Mucosa of stomach (tissue), 1 donor: ENCODE results near the gene UCMA.

Source experiments
- H3K27me3 ChIP-seq: one replicate; pipeline ENCODE4 v1.7.0; 2013; ENCODE audit warnings: mild to moderate bottlenecking, low read length; ENCODE audit not compliant: control insufficient read depth, insufficient read depth
- H3K36me3 ChIP-seq: one replicate; pipeline ENCODE4 v1.7.0; 2013; ENCODE audit warnings: low read length; ENCODE audit not compliant: control insufficient read depth, insufficient read depth
- H3K4me1 ChIP-seq: one replicate; pipeline ENCODE4 v1.7.0; 2013; ENCODE audit warnings: mild to moderate bottlenecking, low read length; ENCODE audit not compliant: control insufficient read depth, insufficient read depth
- H3K4me3 ChIP-seq: one replicate; pipeline ENCODE4 v1.7.0; 2013; ENCODE audit warnings: low read length
- H3K9ac ChIP-seq: one replicate; pipeline ENCODE4 v1.7.0; 2013; ENCODE audit warnings: mild to moderate bottlenecking, low read length, moderate library complexity
- H3K9me3 ChIP-seq: one replicate; pipeline ENCODE4 v1.7.0; 2013; ENCODE audit warnings: mild to moderate bottlenecking, low read length, moderate library complexity; ENCODE audit not compliant: control insufficient read depth
- donor health status: Pancreatic carcinoma.

Gene UCMA

DNA sequence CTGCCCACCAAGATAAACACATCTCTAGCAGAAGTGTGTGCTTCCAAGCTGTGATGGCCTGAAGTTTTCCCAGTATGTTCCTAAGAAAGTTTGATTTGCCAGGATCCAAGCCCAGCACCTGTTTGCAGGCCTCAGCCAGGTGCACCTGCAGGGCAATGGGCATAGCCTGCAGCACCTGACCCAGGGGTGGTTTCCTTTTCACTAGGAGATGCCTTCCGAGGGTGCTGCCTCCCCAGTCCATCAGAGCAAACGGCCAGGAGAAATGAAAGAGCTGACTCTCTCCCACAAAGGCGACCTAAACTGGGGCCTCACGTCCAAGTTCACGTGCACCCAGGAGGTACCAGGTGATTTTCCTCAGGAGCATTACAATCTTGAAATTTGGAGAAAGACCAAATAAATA lies 7.1 kb downstream of the UCMA start:
- peaks cover 3% of the 10 kb centered on the region for H3K27me3 ChIP-seq
- H3K36me3 ChIP-seq: no peaks in the 10 kb centered on the region
- no peak overlapping the region for H3K4me3 ChIP-seq

DNA sequence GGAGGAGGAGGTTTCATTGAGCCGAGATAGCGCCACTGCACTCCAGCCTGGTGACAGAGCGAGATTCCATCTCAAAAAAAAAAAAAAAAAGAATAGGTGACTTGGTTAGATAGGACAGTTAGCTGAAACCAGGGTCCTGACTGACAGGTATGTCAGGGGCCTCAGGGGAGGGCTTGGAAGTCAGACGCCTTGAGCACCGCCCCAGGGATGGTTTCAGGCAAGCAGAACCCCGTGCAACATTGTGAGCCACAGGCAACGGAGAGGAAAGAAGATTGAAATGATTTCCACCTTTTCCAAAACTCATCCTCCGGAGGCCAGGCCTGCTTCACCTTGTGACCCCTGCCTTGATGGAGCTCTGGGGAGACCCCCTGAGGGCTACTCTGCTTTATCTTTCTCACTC lies 8.6 kb downstream of the UCMA start:
- Histone ChIP-seq H3K9me3 (no peaks in the 10 kb centered on the region), H3K4me1 (no peaks in the 10 kb centered on the region), H3K4me3 (no peak overlapping the region), H3K36me3 (no peaks in the 10 kb centered on the region), H3K27me3 (no peaks in the 10 kb centered on the region), H3K9ac (no peak overlapping the region)

More for the DNA sequence above, 7.1 kb downstream of the UCMA start:
- H3K9me3 ChIP-seq: no peaks in the 10 kb centered on the region
- H3K4me1 ChIP-seq: no peaks in the 10 kb centered on the region
- no peak overlapping the region for H3K9ac ChIP-seq

DNA sequence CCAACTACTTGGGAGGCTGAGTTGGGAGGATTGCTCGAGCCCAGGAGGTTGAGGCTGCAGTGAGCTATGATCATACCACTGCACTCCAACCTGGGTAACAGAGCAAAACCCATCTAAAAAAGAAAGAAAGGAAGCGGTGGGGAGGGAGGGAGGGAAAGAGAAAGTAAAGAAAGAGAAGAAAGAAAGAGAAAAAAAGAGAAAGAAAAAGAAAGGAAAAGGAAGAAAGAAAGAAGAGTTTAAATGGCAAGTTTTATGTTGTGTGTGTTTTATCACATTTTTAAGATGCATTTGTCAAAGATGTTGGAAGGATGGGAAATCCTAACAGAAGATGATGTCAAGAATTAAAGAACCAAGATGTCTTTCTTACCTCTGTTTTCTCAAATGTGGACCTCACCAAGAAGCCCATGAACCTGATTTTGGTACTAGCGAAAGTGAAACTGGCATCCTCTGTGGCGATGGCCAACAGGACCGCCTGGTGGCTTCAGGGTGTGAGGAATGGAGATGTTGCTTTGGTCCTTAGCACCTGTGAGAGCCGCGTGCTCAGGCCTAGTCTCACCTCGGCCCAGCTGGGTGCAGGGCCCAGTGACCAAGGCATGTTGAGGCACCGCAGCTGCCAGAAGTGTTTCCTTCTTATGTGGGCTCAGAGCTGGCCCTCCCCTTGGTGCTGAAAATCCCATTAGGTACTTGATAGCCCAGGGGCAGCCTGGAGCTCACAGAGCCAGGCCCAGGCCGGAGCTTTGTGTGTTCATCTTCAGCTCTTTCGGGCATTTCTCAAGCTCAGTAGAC lies 9.8 kb downstream of the UCMA start:
- Histone ChIP-seq H3K9me3 (no peaks in the 10 kb centered on the region), H3K9ac (no peak overlapping the region), H3K36me3 (no peaks in the 10 kb centered on the region), H3K4me1 (peaks cover 3% of the 10 kb centered on the region), H3K27me3 (no peaks in the 10 kb centered on the region), H3K4me3 (no peak overlapping the region)

DNA sequence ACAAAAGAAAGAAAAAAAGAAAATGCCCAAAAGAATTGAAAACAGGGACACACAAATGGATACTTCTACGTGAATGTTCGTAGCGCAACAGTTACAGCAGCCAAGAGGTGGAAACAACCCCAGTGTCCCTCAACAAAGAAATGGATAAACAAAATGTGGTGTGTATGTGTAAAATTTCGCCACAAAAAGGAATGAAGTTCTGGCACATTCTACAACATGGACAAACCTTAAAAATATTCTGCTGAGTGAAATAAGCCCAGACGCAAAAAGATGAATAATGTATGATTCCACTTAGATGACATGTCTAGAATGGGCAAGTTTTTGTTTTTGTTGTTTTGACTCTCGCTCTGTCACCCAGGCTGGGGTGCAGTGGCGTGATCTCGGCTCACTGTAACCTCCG lies 10.9 kb downstream of the UCMA start:
- H3K9ac ChIP-seq: no peak overlapping the region
- peaks cover 3% of the 10 kb centered on the region for H3K4me1 ChIP-seq
- no peaks in the 10 kb centered on the region for H3K36me3 ChIP-seq
- no peaks in the 10 kb centered on the region for H3K27me3 ChIP-seq
- no peak overlapping the region for H3K4me3 ChIP-seq
- H3K9me3 ChIP-seq: no peaks in the 10 kb centered on the region

DNA sequence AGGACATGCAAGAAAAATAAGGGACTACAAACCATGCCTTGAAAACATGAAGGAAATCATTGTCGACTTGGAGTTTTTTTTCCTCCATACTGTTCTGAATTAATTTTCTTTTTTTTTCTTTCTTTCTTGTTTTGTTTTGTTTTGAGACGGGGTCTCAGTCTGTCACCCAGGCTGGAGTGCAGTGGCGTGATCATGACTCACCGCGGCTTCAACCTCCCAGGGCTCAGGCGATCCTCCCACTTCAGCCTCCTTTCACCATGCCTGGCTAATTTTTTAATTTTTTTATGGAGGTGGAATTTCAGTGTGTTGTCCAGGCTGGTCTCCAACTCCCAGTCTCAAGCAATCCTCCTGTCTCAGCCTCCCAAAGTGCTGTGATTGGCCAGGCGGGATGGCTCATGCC lies 11.6 kb downstream of the UCMA start:
- no peaks in the 10 kb centered on the region for H3K27me3 ChIP-seq
- no peak overlapping the region for H3K4me3 ChIP-seq
- peaks cover 3% of the 10 kb centered on the region for H3K4me1 ChIP-seq
- no peak overlapping the region for H3K9ac ChIP-seq
- H3K36me3 ChIP-seq: no peaks in the 10 kb centered on the region
- H3K9me3 ChIP-seq: no peaks in the 10 kb centered on the region

DNA sequence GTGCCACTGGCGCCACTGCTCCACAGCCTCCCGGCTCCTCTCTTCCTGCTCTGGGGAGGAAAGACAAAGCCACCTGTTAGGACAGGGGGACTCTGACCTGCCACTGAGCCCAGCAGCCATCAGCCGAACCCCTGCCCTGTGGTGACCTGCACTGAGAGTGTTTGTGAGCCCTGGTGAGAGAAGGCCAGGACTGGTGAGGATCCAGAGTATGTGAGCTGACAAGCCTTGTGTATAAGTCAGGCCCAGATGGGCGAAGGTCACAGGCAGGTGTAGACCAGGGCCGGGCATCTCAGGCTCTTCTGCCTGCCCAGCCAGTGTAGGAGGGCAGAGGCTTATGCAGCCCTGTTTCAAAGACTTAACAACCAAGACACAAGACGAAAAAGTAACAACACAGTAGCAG lies 12.0 kb downstream of the UCMA start:
- Histone ChIP-seq H3K27me3 (no peaks in the 10 kb centered on the region), H3K9me3 (no peaks in the 10 kb centered on the region), H3K4me1 (peaks cover 3% of the 10 kb centered on the region), H3K36me3 (no peaks in the 10 kb centered on the region), H3K4me3 (no peak overlapping the region), H3K9ac (no peak overlapping the region)

DNA sequence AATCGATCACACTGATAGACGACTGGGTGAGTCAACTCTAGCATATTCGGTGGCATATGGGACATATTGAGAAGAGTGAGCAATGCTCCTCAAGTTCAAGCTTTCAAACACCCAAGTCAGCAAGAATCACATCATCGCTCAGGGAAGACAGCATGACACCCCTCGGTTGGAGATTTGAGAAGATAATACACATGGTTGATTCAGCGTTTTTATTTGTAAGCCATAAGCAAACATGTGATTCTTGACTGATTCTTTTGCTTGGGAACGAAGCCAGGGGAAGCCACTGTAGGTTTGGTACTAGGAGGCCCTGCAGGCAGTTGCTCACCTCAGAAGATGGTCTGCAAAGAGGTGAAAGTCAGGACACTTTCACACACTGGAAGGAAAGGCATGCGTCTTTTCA lies 12.6 kb downstream of the UCMA start:
- no peaks in the 10 kb centered on the region for H3K36me3 ChIP-seq
- H3K4me1 ChIP-seq: peaks cover 3% of the 10 kb centered on the region
- no peak overlapping the region for H3K4me3 ChIP-seq
- no peaks in the 10 kb centered on the region for H3K9me3 ChIP-seq
- H3K27me3 ChIP-seq: no peaks in the 10 kb centered on the region
- no peak overlapping the region for H3K9ac ChIP-seq

DNA sequence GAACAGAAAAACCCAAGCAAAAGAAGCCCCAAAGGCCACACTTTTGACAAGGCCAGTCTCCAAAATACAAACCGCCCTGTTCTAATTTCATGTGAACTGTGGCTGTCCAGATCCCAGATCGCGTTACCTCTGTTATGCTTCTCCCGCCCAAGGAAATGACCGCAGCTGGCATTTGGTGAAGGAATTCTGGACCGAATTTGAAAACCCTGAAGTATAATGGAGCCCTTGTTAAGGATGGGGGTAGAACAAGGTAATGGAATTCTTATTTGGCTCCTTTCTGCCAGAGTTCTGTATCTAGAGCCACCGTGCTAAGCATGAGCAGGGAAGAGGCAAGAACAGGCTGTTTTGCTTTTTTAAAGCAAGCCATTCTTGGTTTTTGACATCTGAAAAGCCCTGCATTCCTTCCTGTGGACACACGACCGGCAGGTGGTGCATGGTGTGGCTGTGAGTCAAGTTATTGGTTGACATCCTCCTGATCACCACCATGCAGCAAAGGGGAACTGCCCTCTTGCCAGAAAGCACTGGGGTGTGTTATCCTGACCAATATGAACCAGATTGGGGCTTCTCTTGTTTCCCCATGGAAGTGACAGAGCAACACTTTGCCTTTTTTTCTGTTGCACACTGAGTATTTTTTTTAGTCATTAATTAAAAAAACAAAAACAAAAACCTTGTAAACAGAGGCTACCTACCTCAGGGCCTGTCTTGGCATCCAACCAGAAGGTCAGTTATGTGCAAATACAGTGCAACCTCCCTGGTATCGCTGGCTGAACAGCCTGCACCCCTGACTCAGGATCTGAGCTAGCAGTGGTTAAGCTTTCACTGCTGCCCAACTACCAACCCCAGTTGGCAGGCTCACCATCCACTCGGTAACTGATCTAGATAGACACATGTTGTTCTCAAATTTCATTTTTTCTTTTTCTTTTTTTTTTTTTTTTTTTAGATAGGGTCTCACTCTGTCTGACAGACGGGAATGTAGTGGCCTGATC lies 14.2 kb downstream of the UCMA start:
- H3K27me3 ChIP-seq: no peaks in the 10 kb centered on the region
- H3K36me3 ChIP-seq: no peaks in the 10 kb centered on the region
- H3K9ac ChIP-seq: no peak overlapping the region
- H3K4me3 ChIP-seq: no peak overlapping the region
- peaks cover 3% of the 10 kb centered on the region for H3K4me1 ChIP-seq
- no peaks in the 10 kb centered on the region for H3K9me3 ChIP-seq

DNA sequence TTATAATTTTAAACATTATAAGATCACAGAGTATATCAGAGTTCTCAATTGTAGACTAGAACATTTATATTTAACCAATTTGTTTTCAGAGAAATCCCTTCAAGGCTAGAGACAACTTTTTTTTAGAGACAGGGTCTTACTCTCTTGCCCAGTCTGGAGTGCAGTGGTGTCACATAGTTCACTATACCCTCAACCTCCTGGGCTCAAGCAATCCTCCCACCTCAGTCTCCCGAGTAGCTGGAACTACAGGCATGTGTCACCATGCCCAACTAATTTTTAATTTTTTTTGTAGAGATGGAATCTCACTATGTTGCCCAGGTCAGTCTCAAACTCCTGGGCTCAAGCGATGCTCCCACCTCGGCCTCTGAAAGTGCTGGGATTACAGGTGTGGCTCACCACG lies 15.3 kb downstream of the UCMA start:
- Histone ChIP-seq H3K36me3 (no peaks in the 10 kb centered on the region), H3K4me3 (no peak overlapping the region), H3K9me3 (no peaks in the 10 kb centered on the region)

DNA sequence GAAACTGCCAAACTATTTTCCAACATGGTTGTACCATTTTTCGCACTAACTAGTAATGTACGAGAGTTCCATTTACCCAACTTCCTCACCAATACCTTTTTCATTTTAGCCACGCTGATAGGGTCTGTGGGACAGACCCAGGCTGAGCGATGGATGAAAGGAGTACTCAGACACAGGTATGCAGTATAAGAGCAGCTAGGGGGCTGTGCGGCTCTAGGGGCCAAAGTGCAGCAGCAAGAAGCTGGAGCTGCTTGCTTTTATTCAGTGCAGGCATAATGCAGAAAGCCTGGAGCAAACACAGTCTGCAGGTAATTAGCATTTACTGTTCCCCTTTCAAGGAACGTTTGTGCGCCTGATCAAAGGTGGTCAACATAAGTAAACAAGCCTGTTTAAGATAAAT lies 21.0 kb downstream of the UCMA start:
- Histone ChIP-seq H3K4me3 (no peak overlapping the region), H3K9me3 (no peaks in the 10 kb centered on the region), H3K27me3 (no peaks in the 10 kb centered on the region), H3K36me3 (no peaks in the 10 kb centered on the region), H3K9ac (no peak overlapping the region), H3K4me1 (no peaks in the 10 kb centered on the region)

More for the DNA sequence above, 15.3 kb downstream of the UCMA start:
- H3K9ac ChIP-seq: no peak overlapping the region
- no peaks in the 10 kb centered on the region for H3K27me3 ChIP-seq
- H3K4me1 ChIP-seq: peaks cover 3% of the 10 kb centered on the region

DNA sequence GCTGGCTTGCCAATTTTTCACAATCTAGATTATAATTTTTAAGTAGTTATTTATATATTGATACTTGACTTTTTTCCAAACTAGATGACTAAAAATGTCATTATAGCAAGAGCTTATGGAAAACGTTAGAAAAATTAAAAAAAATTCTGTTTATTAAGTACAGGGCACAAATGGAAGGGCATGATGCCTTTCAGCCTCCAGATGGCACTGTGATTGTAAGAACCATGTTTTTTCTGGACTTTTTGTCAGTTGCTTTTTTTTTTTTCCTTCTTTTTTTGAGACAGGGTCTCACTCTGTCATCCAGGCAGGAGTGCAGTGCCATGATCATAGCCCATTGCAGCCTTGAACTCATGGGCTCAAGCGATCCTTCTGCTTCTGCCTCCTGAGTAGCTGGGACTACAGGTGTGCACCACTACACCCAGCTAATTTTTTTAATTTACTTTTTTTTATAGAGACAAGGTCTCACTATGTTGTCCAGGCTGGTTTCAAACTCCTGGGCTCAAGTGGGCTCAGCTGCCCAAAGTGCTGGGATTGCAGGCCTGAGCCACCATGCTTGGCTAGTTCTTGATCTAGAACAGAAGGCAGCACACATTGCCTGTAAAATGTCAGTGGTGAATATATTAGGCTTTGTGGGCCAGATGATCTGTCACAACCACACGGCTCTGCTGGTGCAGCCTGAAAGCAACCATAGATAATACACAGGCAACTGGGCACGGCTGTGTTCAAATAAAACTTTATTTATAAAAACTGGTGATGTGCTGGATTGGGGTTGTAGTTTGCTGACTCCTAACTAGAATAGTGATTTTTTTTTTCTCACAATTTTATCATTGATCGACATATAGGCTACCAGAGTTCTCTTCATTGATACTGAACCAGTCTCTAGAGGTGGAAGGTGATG lies 27.4 kb downstream of the UCMA start:
- no peak overlapping the region for H3K9ac ChIP-seq
- no peaks in the 10 kb centered on the region for H3K36me3 ChIP-seq
- no peaks in the 10 kb centered on the region for H3K9me3 ChIP-seq
- H3K4me1 ChIP-seq: no peaks in the 10 kb centered on the region
- no peak overlapping the region for H3K4me3 ChIP-seq
- H3K27me3 ChIP-seq: no peaks in the 10 kb centered on the region
